Activated CD4-positive, alpha-beta T cell treated with anti-CD3 and anti-CD28 coated beads, Interleukin-2, amount 10 ng/mL, durations not matched to agents 24 days and 14 days (primary cell): ENCODE results near the gene CMSS1. TPM values are rescaled to one million over a fixed set of nuclear protein-coding genes. Genes with fewer than 3 reads are reported as not detected.

Experiments used
- DNase-seq: peaks from one replicate; pipeline ENCODE4 v3.0.0; 2022
- H3K27ac Mint-ChIP-seq: one replicate; pipeline ENCODE4 v1.8.0; 2022; ENCODE audit warnings: mild to moderate bottlenecking, mixed read lengths
- H3K27me3 Mint-ChIP-seq: one replicate; pipeline ENCODE4 v1.8.0; 2022; ENCODE audit warnings: mixed read lengths
- H3K36me3 Mint-ChIP-seq: one replicate; pipeline ENCODE4 v1.8.0; 2022; ENCODE audit warnings: low read depth, mild to moderate bottlenecking, mixed read lengths
- H3K4me1 Mint-ChIP-seq: one replicate; pipeline ENCODE4 v1.8.0; 2021; ENCODE audit warnings: mixed read lengths
- H3K4me3 Mint-ChIP-seq: one replicate; pipeline ENCODE4 v1.8.0; 2022; ENCODE audit warnings: mild to moderate bottlenecking, moderate library complexity, mixed read lengths
- H3K9me3 Mint-ChIP-seq: one replicate; pipeline ENCODE4 v1.8.0; 2021; ENCODE audit warnings: mixed read lengths
- intact Hi-C: fragments of 100-400 bp; cut with micrococcal nuclease; formaldehyde crosslinking; loops from one replicate; pipeline ENCODE4 v1.15.1; 2023
- total RNA-seq: library from RNA; stranded (reverse); gene quantifications from 2 replicates; pipeline ENCODE4 v1.2.3, GENCODE V29; 2022

Gene CMSS1
- total RNA-seq, 1 donor from 2014 or later = 126 TPM

- Mint-ChIP-seq H3K4me3 (no peak overlapping the region), H3K9me3 (peaks cover 6% of the 10 kb centered on the region), H3K4me1 (peaks cover 15% of the 10 kb centered on the region), H3K27me3 (no peaks in the 10 kb centered on the region), H3K36me3 (peaks cover 2% of the 10 kb centered on the region), H3K27ac (no peak overlapping the region)
- no peak for DNase-seq
- intact Hi-C loops = no loop called here
These were observed 184.0 kb downstream of the CMSS1 start for GRCh38 chr3:100001526-100002270.

- H3K4me3 Mint-ChIP-seq = no peak overlapping the region
- no peak for DNase-seq
- peaks cover 2% of the 10 kb centered on the region for H3K36me3 Mint-ChIP-seq
- H3K27me3 Mint-ChIP-seq = no peaks in the 10 kb centered on the region
- intact Hi-C loops = no loop called here
- H3K4me1 Mint-ChIP-seq = peaks cover 17% of the 10 kb centered on the region
- no peak overlapping the region for H3K27ac Mint-ChIP-seq
- H3K9me3 Mint-ChIP-seq = peaks cover 6% of the 10 kb centered on the region
These were observed 185.1 kb downstream of the CMSS1 start for GRCh38 chr3:100002599-100003350.

DNA sequence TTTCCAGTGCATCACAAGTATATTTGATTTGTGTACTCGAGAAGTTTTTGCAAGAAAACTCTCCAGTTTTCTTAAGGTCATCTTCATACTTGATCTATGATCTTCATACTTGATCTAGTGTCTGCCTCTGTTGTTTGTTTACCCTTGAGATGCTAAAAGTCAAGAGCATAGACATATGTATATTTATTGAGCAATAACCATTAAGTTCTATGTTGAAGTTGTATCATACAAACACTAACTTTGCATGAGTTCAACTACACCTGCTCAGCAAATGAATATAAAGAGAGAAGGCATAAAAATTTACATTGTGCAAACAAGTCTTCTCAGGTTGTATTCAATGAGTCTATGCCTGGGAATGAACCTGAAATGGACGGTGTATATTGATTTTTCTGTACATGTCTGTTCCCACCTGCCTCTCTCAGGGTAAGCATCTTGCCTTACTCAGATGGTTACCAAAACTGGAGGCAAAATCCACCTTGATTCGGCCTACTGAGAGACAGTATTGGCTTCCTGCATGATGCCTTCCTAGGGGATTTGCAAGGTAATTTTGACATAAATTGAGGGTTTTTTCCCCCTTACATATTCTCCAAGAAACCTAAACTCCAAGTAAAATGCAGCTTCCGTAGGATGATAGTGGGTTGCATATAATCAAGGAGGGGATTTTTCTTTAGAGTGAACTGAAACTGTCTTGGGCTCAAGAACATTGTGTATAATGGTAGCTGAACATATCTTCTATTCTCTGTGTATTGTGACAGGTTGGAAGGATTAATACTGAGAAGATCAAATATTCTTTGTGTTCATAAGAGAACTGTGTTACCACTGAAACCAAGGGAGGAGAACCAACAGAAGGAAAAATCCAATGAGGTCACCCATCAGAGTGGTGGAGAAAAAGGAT, 186.2 kb downstream of the CMSS1 start:
- no peaks in the 10 kb centered on the region for H3K27me3 Mint-ChIP-seq
- H3K27ac Mint-ChIP-seq = no peak overlapping the region
- H3K36me3 Mint-ChIP-seq = peaks cover 2% of the 10 kb centered on the region
- no peak for DNase-seq
- peaks cover 4% of the 10 kb centered on the region for H3K9me3 Mint-ChIP-seq
- intact Hi-C loops = no loop called here
- H3K4me1 Mint-ChIP-seq = peaks cover 17% of the 10 kb centered on the region
- no peak overlapping the region for H3K4me3 Mint-ChIP-seq

DNA sequence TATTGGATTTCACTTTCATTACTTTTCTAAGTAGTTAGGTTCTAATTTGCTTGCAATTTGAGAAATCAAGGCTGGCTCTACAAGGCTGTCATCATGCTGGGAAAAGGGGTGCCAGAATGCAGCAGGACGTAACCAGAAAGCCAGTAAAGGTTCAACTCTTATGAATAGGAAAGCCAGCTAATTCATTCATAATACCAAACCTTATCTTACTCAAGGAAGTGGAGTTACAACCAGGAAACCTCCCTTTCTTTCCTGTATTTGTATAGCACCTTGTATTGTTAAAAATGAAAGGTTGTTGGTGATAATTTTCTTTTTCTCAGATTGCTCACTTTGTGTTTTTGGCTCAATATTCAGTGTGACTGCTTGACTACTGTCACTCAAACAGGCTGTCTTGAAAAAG, 187.3 kb downstream of the CMSS1 start:
- H3K4me3 Mint-ChIP-seq = no peak overlapping the region

GRCh38 chr3:100005665-100006393, 188.2 kb downstream of the CMSS1 start:
- Mint-ChIP-seq H3K27me3 (no peaks in the 10 kb centered on the region), H3K27ac (no peak overlapping the region), H3K4me1 (peaks cover 22% of the 10 kb centered on the region), H3K9me3 (peaks cover 5% of the 10 kb centered on the region), H3K36me3 (peaks cover 2% of the 10 kb centered on the region), H3K4me3 (no peak overlapping the region)
- intact Hi-C loops = no loop called here
- DNase-seq = no peak

More for the DNA sequence above, 187.3 kb downstream of the CMSS1 start:
- H3K4me1 Mint-ChIP-seq = peaks cover 20% of the 10 kb centered on the region
- no peak for DNase-seq
- no peak overlapping the region for H3K27ac Mint-ChIP-seq
- H3K27me3 Mint-ChIP-seq = no peaks in the 10 kb centered on the region
- H3K9me3 Mint-ChIP-seq = peaks cover 5% of the 10 kb centered on the region
- intact Hi-C loops = no loop called here
- H3K36me3 Mint-ChIP-seq = peaks cover 2% of the 10 kb centered on the region

DNA sequence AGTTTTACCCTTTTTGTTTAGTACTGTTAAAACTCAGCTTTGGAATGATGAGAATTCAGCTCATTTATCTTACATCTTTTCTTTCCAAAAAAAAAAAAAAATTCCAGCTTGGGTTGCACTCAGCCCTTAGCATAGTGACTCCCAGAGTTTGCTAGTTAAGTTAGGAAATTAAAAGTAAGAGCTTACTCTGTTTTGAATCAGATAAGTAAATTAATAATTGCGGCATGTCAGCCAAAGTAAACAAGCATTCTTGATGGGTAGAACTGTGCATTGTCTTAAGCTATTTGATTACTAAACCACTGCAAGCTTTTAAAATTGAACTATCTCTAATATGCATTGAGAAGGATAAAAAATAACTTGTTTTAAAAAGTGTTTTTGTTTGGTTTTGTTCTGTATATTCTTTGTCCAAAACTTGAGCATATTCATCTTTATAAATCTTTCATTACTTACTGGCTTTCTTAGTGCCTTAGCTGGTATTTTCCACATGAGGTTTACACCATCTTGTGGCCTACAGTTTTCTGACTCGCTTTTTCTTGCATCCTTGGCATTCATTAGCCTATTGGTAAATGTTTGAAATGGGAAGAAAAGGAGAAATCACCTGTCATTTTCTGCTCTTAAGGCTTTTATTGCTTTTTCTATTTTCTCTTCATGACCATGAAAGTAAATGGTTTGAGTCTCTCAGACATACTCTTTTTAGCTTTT, 189.1 kb downstream of the CMSS1 start:
- Mint-ChIP-seq H3K9me3 (peaks cover 9% of the 10 kb centered on the region), H3K27ac (no peak overlapping the region), H3K27me3 (no peaks in the 10 kb centered on the region), H3K4me1 (peaks cover 22% of the 10 kb centered on the region), H3K36me3 (peaks cover 5% of the 10 kb centered on the region), H3K4me3 (no peak overlapping the region)
- intact Hi-C loops = no loop called here
- no peak for DNase-seq

- Mint-ChIP-seq H3K27me3 (no peaks in the 10 kb centered on the region), H3K27ac (no peak overlapping the region), H3K36me3 (peaks cover 5% of the 10 kb centered on the region), H3K9me3 (peaks cover 9% of the 10 kb centered on the region), H3K4me3 (no peak overlapping the region), H3K4me1 (peaks cover 22% of the 10 kb centered on the region)
- intact Hi-C loops = no loop called here
- no peak for DNase-seq
These were observed 189.7 kb downstream of the CMSS1 start for GRCh38 chr3:100007313-100007712.

- Mint-ChIP-seq H3K27ac (no peak overlapping the region), H3K27me3 (no peaks in the 10 kb centered on the region), H3K9me3 (peaks cover 9% of the 10 kb centered on the region), H3K4me3 (no peak overlapping the region), H3K4me1 (peaks cover 18% of the 10 kb centered on the region), H3K36me3 (peaks cover 5% of the 10 kb centered on the region)
- DNase-seq = no peak
- intact Hi-C loops = no loop called here
These were observed 190.5 kb downstream of the CMSS1 start for GRCh38 chr3:100008081-100008698.

DNA sequence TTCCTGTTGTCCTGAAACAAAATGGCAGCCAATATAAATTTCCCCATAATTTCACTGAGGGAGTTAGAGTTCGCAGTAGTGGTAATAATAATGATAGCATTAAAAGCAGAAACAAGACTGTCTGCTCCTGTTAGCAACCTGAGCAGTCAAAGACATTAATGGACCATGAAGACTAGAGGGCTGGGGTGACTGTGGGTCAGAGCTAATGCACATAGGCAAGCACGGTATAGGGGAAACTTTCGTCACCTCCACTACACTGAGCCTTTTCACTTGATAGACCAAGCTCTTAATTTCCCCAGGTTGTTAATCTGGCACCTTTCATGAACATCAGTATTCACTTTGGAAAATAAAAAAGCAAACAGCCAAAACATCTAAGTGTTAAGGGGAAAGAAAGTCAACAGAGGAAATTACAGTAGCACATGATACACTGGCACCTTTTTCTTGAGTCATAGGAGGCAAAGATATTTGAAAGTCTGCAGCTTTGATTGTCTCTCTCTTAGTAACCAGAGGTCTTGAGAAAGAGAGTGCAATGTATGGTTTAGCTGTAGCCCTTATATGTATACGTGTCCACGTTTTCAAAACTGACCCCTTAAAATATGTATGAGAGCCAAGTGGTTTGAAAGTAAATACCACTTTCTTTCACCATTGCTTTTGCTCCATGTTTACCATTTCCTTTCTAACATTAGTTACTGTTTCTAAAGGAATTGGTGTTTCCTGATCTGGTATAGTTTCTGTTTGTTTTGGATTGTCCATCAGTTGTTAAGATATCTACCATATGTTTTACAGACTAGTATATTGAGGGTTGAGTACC, 191.8 kb downstream of the CMSS1 start:
- Mint-ChIP-seq H3K4me1 (peaks cover 13% of the 10 kb centered on the region), H3K27ac (no peak overlapping the region), H3K27me3 (no peaks in the 10 kb centered on the region), H3K36me3 (peaks cover 6% of the 10 kb centered on the region), H3K4me3 (no peak overlapping the region), H3K9me3 (peaks cover 9% of the 10 kb centered on the region)
- no peak for DNase-seq
- intact Hi-C loops = no loop called here

DNA sequence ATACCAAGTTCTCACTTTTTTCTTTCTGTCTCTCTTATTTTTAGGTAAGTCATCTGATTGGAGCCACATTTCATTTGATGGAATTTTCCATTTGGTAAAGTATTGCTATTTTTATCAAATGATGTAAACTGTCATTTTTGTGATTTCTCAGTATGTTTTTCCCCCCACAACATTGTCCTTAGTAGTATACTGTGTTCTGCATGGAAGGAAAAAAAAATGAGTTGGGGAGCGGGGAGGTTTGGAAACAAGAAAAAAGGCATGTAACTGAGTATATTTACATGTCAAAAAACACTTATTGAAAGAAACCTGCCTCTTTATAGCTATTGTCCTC, 192.4 kb downstream of the CMSS1 start:
- peaks cover 6% of the 10 kb centered on the region for H3K36me3 Mint-ChIP-seq
- DNase-seq = no peak
- no peak overlapping the region for H3K4me3 Mint-ChIP-seq

DNA sequence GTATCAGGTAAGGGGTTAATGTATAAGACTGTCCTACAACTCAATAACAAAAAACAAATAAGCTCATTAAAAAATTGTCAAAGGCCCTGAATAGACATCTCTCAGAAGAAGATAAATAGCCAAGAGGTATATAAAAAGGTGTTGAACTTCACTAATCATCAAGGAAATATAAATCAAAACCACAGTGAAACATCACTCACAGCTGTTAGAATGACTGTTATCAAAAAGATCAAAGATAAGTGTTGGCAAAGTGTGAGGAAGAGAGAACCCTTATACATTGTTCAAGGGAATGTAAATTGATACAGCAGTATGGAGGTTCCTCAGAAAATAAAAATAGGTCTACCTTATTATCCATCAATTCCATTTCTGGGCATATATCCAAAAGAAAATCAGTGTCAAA, 201.1 kb downstream of the CMSS1 start:
- Mint-ChIP-seq H3K27me3 (no peaks in the 10 kb centered on the region), H3K36me3 (peaks cover 1% of the 10 kb centered on the region), H3K27ac (no peak overlapping the region), H3K4me1 (peaks cover 2% of the 10 kb centered on the region), H3K9me3 (peaks cover 5% of the 10 kb centered on the region), H3K4me3 (no peak overlapping the region)
- DNase-seq = no peak
- intact Hi-C loops = no loop called here

More for the DNA sequence above, 192.4 kb downstream of the CMSS1 start:
- Mint-ChIP-seq H3K27me3 (no peaks in the 10 kb centered on the region), H3K27ac (no peak overlapping the region), H3K4me1 (peaks cover 10% of the 10 kb centered on the region), H3K9me3 (peaks cover 12% of the 10 kb centered on the region)
- intact Hi-C loops = no loop called here

GRCh38 chr3:100019719-100020118, 202.1 kb downstream of the CMSS1 start:
- no peak for DNase-seq
- Mint-ChIP-seq H3K27ac (no peak overlapping the region), H3K36me3 (peaks cover 2% of the 10 kb centered on the region), H3K9me3 (peaks cover 5% of the 10 kb centered on the region), H3K27me3 (no peaks in the 10 kb centered on the region), H3K4me3 (no peak overlapping the region), H3K4me1 (peaks cover 2% of the 10 kb centered on the region)
- intact Hi-C loops = no loop called here
